ENCODE data around the gene RELCH. TPM values are rescaled to one million over a fixed set of nuclear protein-coding genes. Genes with fewer than 3 reads are reported as not detected.

RELCH gene
- total RNA-seq, 1 donor from 2014 or later = 26.6 TPM

DNA sequence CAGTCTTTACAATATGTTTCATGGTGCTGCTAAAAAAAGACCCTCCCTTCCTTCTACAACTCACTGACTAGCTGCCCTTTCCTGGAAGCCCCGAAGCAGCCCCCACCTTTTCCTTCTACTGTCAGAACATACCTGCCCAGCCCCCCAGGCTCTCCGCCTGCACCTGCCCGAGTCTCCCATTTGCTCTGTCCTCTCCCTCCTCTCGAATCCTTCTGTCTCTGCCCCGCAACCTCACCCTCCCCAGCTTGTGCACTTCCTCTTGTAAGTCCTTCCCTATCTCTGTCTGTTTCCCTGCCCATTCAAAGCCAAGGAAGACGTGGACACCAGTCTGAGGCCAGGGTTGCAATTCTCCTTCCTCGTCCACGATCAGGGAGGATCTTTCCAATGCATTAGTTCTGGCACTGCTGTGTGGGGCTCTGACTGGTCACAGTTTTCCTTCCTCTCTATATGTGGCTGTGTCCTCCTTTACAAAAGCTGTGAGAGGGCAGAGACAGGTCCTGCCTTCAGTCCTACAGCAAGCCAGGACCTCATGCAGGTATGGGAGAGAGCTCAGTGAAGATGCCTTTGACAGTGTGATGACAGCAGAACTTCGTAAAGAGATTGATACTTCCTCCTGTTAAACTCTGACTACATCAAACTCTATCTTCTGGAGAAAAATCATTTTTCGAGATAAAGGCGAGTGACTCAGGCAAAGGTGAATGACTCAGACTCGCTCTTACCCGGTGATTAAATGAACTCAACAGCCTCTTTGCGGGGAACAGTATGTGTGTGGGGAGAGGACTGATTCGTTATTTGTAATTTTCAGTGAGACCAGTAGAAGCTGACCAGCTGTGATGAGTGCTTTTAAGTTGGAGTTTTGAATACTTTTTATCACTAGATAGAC lies 152.3 kb downstream of the RELCH start:
- DNase-seq (ENCODE audit: low read depth) = peak; percentile 87
- peaks cover 12% of the 10 kb centered on the region for H3K27me3 ChIP-seq (ENCODE audit: insufficient read depth, low read length)

DNA sequence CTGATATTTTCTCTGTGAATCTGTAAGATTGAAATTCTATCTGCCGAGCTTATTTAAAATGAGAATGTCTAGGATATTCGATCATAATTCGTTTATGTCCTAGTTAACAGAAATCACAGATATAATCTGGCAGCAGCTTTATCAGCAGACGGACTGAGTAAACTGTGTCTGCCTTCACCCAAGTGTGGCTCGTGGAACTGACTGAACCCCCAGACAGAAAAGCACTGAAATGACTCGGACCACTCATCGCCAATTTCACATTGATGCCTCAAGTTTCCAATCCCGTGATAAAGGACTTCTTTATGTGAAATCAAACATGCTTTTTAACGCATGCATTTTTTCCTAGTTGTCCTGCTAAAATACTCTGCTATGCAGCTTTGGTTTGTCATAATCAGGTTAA lies 153.9 kb downstream of the RELCH start:
- FAIRE-seq (no peak), DNase-seq (ENCODE audit: low read depth) (no peak)
- H3K27me3 Mint-ChIP-seq (ENCODE audit: low read depth, unreplicated experiment) = peaks cover 22% of the 10 kb centered on the region
- no peaks in the 10 kb centered on the region for H3K9me3 Mint-ChIP-seq (ENCODE audit: unreplicated experiment)
- Histone ChIP-seq H3K4me1 (ENCODE audit: insufficient read depth, low read length) (peaks cover 14% of the 10 kb centered on the region), H2AFZ (ENCODE audit: low read depth, low read length) (no peak overlapping the region), H3K9ac (ENCODE audit: low read length) (no peak overlapping the region), H3K27ac (ENCODE audit: low read depth, low read length) (no peak overlapping the region), H3K9me3 (ENCODE audit: insufficient read depth, low read depth, low read length) (no peaks in the 10 kb centered on the region), H3K27me3 (ENCODE audit: insufficient read depth, low read length) (peaks cover 26% of the 10 kb centered on the region), H3K4me2 (ENCODE audit: low read length) (no peak overlapping the region), H3K79me2 (ENCODE audit: insufficient read depth, low read length) (no peaks in the 10 kb centered on the region), H3K36me3 (ENCODE audit: insufficient read depth, low read length) (no peaks in the 10 kb centered on the region), H4K20me1 (ENCODE audit: insufficient read depth, low read length) (no peaks in the 10 kb centered on the region), H3K4me3 (ENCODE audit: insufficient read depth, low read depth, low read length) (no peak overlapping the region)
- peaks cover 11% of the 10 kb centered on the region for H3K4me1 Mint-ChIP-seq (ENCODE audit: low read depth, unreplicated experiment)
- H3K36me3 Mint-ChIP-seq (ENCODE audit: low read depth, unreplicated experiment) = no peaks in the 10 kb centered on the region
- H3K27ac Mint-ChIP-seq (ENCODE audit: unreplicated experiment) = no peak overlapping the region
- TF ChIP-seq, protein P1, sequence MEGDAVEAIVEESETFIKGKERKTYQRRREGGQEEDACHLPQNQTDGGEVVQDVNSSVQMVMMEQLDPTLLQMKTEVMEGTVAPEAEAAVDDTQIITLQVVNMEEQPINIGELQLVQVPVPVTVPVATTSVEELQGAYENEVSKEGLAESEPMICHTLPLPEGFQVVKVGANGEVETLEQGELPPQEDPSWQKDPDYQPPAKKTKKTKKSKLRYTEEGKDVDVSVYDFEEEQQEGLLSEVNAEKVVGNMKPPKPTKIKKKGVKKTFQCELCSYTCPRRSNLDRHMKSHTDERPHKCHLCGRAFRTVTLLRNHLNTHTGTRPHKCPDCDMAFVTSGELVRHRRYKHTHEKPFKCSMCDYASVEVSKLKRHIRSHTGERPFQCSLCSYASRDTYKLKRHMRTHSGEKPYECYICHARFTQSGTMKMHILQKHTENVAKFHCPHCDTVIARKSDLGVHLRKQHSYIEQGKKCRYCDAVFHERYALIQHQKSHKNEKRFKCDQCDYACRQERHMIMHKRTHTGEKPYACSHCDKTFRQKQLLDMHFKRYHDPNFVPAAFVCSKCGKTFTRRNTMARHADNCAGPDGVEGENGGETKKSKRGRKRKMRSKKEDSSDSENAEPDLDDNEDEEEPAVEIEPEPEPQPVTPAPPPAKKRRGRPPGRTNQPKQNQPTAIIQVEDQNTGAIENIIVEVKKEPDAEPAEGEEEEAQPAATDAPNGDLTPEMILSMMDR (IDR thresholded peaks at IDR 0.05; ENCODE audit: insufficient read depth, low read depth, low read length) = no peak
- H3K4me3 Mint-ChIP-seq (ENCODE audit: unreplicated experiment) = no peak overlapping the region

More for the DNA sequence above, 152.3 kb downstream of the RELCH start:
- Mint-ChIP-seq H3K9me3 (ENCODE audit: unreplicated experiment) (peaks cover 2% of the 10 kb centered on the region), H3K4me3 (ENCODE audit: unreplicated experiment) (no peak overlapping the region), H3K27ac (ENCODE audit: unreplicated experiment) (no peak overlapping the region), H3K4me1 (ENCODE audit: low read depth, unreplicated experiment) (peaks cover 11% of the 10 kb centered on the region), H3K36me3 (ENCODE audit: low read depth, unreplicated experiment) (peaks cover 2% of the 10 kb centered on the region), H3K27me3 (ENCODE audit: low read depth, unreplicated experiment) (peaks cover 14% of the 10 kb centered on the region)
- H3K36me3 ChIP-seq (ENCODE audit: insufficient read depth, low read length) = no peaks in the 10 kb centered on the region
- H3K27ac ChIP-seq (ENCODE audit: low read depth, low read length) = no peak overlapping the region
- no peak for TF ChIP-seq EZH2 (IDR thresholded peaks at IDR 0.05; ENCODE audit: insufficient read depth, low read length)
- TF ChIP-seq, protein P1 (IDR thresholded peaks at IDR 0.05; ENCODE audit: insufficient read depth, low read depth, low read length) = no peak
- peaks cover 15% of the 10 kb centered on the region for H3K4me1 ChIP-seq (ENCODE audit: insufficient read depth, low read length)
- no peak overlapping the region for H3K4me3 ChIP-seq (ENCODE audit: insufficient read depth, low read depth, low read length)
- peak overlapping the region; percentile 81 for H3K4me2 ChIP-seq (ENCODE audit: low read length)
- H4K20me1 ChIP-seq (ENCODE audit: insufficient read depth, low read length) = no peaks in the 10 kb centered on the region
- no peak overlapping the region for H2AFZ ChIP-seq (ENCODE audit: low read depth, low read length)
- H3K9ac ChIP-seq (ENCODE audit: low read length) = no peak overlapping the region
- FAIRE-seq = peak; percentile 91
- no peaks in the 10 kb centered on the region for H3K9me3 ChIP-seq (ENCODE audit: insufficient read depth, low read depth, low read length)
- H3K79me2 ChIP-seq (ENCODE audit: insufficient read depth, low read length) = no peaks in the 10 kb centered on the region

DNA sequence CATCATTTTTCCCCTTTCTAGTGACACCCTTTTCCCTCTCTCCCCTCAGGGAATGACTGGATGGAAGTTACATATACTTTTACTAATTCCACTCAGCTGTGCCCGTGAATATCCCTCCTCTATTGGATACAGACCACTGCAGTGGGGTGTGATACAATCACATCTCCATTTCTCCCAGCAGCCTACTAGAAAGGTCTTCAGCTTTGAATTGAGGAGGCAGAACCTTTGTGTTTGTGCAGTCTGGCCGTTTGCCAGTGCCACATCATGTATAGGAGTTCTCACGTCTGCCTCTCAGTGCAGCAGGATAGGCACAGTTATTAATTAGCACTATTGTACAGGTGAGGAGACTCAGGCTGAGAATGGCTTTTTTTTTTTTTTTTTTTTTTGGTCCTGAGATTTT lies 154.4 kb downstream of the RELCH start:
- H2AFZ ChIP-seq (ENCODE audit: low read depth, low read length) = no peak overlapping the region
- H3K27me3 Mint-ChIP-seq (ENCODE audit: low read depth, unreplicated experiment) = peaks cover 23% of the 10 kb centered on the region
- H3K4me1 Mint-ChIP-seq (ENCODE audit: low read depth, unreplicated experiment) = peaks cover 11% of the 10 kb centered on the region
- no peak overlapping the region for H3K4me3 ChIP-seq (ENCODE audit: insufficient read depth, low read depth, low read length)
- no peak for TF ChIP-seq EZH2 (IDR thresholded peaks at IDR 0.05; ENCODE audit: insufficient read depth, low read length)
- H3K27ac Mint-ChIP-seq (ENCODE audit: unreplicated experiment) = no peak overlapping the region
- no peak overlapping the region for H3K9ac ChIP-seq (ENCODE audit: low read length)
- H3K9me3 Mint-ChIP-seq (ENCODE audit: unreplicated experiment) = no peaks in the 10 kb centered on the region
- FAIRE-seq = no peak
- no peaks in the 10 kb centered on the region for H3K79me2 ChIP-seq (ENCODE audit: insufficient read depth, low read length)
- H3K4me2 ChIP-seq (ENCODE audit: low read length) = no peak overlapping the region
- H3K36me3 Mint-ChIP-seq (ENCODE audit: low read depth, unreplicated experiment) = no peaks in the 10 kb centered on the region
- H3K4me1 ChIP-seq (ENCODE audit: insufficient read depth, low read length) = peaks cover 14% of the 10 kb centered on the region
- H3K4me3 Mint-ChIP-seq (ENCODE audit: unreplicated experiment) = no peak overlapping the region
- no peaks in the 10 kb centered on the region for H3K36me3 ChIP-seq (ENCODE audit: insufficient read depth, low read length)
- no peak for DNase-seq (ENCODE audit: low read depth)
- H3K27ac ChIP-seq (ENCODE audit: low read depth, low read length) = no peak overlapping the region
- H3K9me3 ChIP-seq (ENCODE audit: insufficient read depth, low read depth, low read length) = no peaks in the 10 kb centered on the region
- peaks cover 31% of the 10 kb centered on the region for H3K27me3 ChIP-seq (ENCODE audit: insufficient read depth, low read length)
- H4K20me1 ChIP-seq (ENCODE audit: insufficient read depth, low read length) = no peaks in the 10 kb centered on the region

Measured in astrocyte (in vitro differentiated cells and primary cell).